ENCODE results near the gene BCCIP.

- no peak for TF ChIP-seq CTCF (IDR thresholded peaks at IDR 0.05)
- no peak for TF ChIP-seq POLR2A (IDR thresholded peaks at IDR 0.05)
Observed at GRCh38 chr10:125785791-125786190, 37.6 kb upstream of the BCCIP start.
